Measurements from ENCODE around the gene PRXL2B.

Gene PRXL2B

DNA sequence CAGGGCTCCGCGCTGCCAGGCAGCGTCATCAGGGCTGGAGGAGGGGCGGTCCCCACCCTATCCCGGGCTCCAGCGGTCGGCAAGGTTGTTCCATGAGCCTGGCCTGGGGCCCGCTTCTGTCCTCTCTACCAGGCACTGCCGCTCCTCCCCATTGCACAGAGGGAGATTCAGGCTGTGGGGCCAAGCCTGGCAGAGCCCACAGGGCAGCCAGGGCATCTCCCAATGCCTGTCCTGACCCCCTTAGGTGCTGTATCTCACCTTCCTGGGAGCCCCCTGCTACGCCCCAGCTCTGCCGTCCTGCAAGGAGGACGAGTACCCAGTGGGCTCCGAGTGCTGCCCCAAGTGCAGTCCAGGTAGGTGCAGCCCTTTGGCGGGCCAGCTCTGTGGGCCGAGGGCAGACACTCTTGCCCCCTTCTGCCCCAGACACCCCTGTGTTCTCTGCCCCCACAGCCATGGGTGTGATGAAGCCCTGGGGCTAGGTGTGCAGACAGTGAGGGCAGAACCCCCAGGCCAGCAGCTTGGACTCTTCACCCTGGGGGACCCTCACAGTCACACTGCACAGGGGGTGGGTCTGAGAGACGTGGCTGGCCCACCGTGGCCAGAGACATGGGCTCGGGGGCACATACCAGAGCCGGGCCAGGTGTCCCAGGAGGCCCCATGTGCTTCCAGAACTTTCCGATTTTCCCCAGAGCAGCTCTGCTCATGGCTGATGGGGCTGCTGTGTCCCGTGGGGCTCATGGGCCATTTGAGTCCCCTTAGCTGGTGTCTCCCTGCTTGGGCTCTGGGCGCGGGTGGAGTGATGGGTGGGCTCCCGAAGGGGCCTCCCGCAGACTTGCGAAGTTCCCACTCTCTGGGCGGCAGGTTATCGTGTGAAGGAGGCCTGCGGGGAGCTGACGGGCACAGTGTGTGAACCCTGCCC is 28.8 kb upstream of the PRXL2B start:
- TF ChIP-seq, protein P1, sequence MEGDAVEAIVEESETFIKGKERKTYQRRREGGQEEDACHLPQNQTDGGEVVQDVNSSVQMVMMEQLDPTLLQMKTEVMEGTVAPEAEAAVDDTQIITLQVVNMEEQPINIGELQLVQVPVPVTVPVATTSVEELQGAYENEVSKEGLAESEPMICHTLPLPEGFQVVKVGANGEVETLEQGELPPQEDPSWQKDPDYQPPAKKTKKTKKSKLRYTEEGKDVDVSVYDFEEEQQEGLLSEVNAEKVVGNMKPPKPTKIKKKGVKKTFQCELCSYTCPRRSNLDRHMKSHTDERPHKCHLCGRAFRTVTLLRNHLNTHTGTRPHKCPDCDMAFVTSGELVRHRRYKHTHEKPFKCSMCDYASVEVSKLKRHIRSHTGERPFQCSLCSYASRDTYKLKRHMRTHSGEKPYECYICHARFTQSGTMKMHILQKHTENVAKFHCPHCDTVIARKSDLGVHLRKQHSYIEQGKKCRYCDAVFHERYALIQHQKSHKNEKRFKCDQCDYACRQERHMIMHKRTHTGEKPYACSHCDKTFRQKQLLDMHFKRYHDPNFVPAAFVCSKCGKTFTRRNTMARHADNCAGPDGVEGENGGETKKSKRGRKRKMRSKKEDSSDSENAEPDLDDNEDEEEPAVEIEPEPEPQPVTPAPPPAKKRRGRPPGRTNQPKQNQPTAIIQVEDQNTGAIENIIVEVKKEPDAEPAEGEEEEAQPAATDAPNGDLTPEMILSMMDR (IDR thresholded peaks at IDR 0.05): no peak
- Histone ChIP-seq H3K4me3 (peak overlapping the region; percentile 73), H3K27ac (peak overlapping the region; percentile 73 to 92)
- DNase-seq (ENCODE audit: low spot score): no peak

DNA sequence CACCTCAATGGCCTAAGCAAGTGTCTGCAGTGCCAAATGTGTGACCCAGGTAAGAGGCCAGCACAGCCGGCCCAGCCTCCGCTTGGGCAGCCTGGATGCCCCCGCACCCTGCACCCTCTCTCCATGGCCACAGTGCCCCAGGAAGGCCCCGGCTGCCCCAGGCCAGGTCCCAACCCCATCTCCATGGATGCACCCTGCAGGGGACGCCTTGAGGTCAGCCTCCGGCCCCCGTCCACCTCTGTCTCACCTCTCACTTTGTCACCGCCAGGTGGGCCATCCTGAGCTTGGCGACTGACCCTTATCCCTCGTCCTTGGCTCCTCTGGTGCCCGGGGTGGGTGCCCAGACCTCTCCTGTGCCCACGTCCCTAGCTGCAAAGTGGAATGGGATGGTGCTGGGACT is 28.2 kb upstream of the PRXL2B start:
- H3K4me3 ChIP-seq: no peak overlapping the region
- H3K27ac ChIP-seq: no peak overlapping the region
- DNase-seq (ENCODE audit: low spot score): no peak
- TF ChIP-seq, protein P1 (IDR thresholded peaks at IDR 0.05): no peak

DNA sequence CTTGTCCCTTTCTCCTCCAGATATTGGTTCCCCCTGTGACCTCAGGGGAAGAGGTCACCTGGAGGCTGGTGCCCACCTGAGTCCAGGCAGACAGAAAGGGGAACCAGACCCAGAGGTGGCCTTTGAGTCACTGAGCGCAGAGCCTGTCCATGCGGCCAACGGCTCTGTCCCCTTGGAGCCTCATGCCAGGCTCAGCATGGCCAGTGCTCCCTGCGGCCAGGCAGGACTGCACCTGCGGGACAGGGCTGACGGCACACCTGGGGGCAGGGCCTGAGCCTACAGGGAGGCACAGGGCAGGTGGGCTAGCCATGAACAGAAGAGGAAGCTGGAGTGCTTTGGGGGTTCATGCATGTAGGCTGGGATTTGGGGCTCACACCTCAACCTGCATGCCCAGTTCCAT is 27.7 kb upstream of the PRXL2B start:
- TF ChIP-seq, protein P1 (IDR thresholded peaks at IDR 0.05): no peak
- Histone ChIP-seq H3K4me3 (no peak overlapping the region), H3K27ac (no peak overlapping the region)
- DNase-seq (ENCODE audit: low spot score): no peak

DNA sequence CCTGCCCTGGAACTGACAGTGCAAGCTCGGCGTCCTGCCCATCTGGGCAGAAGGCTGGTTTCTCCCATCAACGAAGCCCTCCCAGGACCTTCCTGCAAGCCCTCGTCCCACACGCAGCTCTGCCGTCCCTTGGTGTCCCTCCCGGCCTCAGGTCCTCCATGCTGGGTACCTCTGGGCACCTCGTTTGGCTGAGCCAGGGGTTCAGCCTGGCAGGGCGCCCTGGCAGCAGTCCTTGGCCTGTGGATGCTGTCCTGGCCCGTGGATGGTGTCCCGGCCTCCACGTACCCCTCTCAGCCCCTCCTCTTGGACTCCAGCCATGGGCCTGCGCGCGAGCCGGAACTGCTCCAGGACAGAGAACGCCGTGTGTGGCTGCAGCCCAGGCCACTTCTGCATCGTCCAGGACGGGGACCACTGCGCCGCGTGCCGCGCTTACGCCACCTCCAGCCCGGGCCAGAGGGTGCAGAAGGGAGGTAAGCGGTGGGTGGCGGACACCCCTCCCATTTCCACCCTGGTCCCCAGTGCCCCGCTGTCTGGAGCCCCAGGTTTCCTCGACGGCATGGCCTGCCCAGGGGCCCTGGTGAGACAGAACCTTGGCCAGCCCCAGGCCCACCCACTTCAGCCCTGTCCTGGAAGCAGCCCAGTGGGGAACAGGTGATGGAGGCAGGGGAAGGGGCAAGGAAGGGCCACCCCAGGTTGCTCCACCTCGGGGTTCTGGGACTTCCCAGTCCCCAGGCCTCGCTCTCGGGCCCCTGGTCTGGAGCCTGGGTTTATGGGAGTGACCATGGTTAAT is 26.9 kb upstream of the PRXL2B start:
- no peak for DNase-seq (ENCODE audit: low spot score)
- H3K27ac ChIP-seq: no peak overlapping the region
- H3K4me3 ChIP-seq: no peak overlapping the region
- TF ChIP-seq, protein P1 (IDR thresholded peaks at IDR 0.05): no peak

DNA sequence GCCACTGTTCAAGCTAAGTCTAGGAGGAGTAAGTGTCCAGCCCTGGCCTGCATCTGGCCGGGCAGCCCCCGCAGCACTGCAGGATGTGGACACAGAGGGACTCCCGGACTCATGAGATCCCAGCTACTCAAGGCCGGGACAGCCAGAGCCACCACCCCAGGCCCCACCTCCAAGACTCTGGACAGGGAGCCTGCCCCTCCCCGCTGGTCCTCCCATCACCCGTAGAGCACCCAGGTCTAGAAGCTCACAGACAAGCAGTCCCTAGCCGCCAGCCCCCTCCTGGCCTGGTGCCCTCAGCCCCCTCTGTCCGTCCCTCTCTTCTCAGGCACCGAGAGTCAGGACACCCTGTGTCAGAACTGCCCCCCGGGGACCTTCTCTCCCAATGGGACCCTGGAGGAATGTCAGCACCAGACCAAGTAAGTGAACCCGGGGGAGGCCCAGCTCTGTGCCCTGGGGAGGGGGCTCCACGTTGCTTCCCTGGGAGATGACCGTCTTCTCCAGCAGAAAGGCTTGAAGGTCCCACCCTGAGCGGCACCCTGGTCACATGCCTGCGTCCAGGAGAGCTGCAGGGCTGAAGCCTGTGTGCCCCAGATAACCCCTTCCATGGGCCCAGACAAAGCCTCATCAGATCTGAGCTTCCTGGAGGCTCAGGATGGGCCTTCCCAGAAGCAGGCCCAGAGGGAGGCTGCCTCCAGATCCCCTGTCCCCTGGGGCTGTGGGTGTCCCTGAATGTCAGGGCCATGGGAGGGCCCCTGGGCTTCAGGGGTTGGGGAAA is 26.1 kb upstream of the PRXL2B start:
- DNase-seq (ENCODE audit: low spot score): no peak
- TF ChIP-seq, protein P1 (IDR thresholded peaks at IDR 0.05): no peak
- Histone ChIP-seq H3K4me3 (no peak overlapping the region), H3K27ac (no peak overlapping the region)

DNA sequence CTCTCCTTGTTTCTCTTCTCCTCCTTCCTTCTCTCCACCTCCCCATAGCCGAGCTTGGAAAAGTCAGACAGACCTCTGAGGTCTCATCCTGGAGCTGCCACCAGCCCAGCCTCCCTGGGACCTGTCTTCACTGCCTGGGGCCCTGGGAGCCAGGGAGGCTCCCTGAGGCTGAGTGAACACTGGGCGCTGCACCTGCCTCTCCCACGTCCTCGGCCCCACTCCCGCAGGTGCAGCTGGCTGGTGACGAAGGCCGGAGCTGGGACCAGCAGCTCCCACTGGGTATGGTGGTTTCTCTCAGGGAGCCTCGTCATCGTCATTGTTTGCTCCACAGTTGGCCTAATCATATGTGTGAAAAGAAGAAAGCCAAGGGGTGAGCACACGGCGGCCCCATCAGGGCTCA is 25.1 kb upstream of the PRXL2B start:
- TF ChIP-seq, protein P1 (IDR thresholded peaks at IDR 0.05): no peak
- H3K4me3 ChIP-seq: no peak overlapping the region
- no peak overlapping the region for H3K27ac ChIP-seq
- DNase-seq (ENCODE audit: low spot score): no peak

Data from coronary artery (tissue), 2 donors.